ENCODE measurements around the gene MAP3K2.

The MAP3K2 gene, protein sequence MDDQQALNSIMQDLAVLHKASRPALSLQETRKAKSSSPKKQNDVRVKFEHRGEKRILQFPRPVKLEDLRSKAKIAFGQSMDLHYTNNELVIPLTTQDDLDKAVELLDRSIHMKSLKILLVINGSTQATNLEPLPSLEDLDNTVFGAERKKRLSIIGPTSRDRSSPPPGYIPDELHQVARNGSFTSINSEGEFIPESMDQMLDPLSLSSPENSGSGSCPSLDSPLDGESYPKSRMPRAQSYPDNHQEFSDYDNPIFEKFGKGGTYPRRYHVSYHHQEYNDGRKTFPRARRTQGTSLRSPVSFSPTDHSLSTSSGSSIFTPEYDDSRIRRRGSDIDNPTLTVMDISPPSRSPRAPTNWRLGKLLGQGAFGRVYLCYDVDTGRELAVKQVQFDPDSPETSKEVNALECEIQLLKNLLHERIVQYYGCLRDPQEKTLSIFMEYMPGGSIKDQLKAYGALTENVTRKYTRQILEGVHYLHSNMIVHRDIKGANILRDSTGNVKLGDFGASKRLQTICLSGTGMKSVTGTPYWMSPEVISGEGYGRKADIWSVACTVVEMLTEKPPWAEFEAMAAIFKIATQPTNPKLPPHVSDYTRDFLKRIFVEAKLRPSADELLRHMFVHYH

DNA sequence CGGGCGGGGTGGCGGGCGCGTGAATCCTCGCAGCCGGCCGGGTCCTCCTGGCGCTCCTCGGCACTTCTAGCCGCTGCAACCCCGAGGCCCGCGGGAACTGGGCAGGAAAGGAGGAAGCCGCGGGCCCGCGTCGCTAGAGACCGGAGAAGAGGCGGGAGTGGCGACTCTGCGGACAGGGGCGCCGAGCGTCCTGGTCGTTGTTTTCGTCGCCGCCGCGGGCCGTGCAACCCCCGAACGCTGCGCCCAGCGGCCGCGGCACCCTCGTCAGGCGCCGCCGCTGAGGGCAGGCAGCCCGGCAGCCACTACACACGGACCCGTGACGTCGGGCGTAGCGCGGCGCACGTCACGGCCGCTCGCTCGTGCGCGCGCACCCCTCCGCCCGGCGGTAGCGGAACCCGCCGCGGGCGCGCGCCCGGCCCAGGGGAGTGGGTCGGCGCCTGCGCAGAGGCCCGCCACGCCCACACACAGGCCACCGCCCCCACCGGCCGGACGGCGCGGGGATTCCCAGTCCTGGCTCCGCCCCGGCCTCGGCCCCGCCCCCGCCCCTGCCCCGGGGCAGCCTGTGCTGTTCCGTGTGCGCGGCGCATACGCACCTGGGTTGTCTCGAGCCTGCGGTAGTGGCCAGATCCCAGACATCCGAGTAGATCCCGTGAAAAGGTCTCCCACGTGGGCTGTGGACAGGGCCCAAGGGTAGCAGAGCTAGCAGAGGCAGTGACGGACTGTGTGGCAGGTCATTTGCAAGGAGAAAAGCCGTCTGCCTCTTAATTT is at the start of gene MAP3K2:
MAP3K2 (minus strand) TSS at position 321 of the 768 bp plus-strand sequence. CDS start 44,846 bp downstream, outside the sequence.
- peak; percentile 95 to 99 (median 98) for DNase-seq

DNA sequence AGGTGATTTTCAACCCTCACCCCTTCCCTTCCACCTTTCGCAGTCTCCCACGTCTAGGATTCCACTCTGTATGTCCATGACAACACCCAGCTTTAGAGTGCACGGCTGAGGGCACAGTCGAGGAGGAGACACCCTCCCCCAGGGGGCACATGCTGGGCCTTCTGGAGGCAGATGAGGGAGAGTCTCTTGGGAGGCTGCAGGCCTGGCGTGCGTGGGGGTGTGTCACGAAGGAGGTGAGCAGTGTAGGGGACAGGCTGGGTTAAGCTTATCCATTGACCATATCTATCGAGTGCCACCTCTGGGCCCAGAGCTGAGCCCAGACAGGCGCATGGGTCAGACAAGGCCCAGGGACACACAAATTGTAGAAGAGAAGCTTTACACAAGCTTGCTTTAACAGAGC is 49.3 kb upstream of the MAP3K2 start:
- DNase-seq = no peak

DNA sequence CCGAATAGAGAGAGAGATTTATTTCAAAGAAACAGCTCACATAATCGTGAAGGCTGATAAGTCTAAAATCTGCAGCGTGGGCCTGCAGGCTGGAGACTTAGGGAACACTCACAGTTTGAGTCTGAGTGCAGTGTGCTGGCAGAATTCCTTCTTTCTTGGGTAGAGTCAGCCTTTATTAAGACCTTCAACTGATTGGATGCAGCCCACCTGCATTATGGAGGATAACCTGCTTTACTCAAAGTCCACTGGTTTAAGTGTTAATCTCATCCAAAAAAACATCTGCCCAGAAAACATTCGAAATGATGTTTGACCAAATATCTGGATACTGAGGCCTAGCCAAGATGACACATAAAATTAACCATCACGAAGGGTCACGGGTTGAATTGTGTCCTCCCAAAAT is 46.7 kb upstream of the MAP3K2 start:
- no peak for DNase-seq

DNA sequence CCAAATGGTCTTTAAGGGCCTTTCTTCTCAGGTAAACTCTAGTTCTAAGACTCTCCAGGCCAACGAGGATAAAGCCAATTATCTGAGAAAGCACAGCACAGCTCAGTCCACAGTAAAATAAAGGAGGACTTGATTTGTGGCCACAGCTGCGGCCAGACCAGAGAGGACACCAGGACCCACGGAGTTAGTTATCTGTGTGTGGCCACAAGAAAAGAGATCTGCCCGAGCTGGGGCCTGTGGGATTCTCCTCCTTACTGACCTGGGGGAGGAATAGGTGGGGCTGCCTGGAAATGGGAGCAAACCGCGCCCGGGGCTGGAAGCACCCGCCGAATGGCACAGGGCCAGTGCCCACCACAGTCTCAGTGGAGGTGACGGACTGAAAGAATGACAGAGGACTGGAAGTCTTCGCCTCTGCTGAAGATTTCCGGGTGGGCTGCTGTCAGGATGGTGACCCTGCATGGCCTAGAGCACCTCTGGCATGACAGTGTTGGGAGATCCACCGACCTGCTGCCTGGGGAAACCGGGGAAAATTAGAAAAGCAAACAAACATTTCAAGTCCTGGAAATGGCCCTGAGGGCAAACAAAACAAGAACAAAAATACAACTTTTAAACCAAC is 43.7 kb upstream of the MAP3K2 start:
- no peak for DNase-seq

DNA sequence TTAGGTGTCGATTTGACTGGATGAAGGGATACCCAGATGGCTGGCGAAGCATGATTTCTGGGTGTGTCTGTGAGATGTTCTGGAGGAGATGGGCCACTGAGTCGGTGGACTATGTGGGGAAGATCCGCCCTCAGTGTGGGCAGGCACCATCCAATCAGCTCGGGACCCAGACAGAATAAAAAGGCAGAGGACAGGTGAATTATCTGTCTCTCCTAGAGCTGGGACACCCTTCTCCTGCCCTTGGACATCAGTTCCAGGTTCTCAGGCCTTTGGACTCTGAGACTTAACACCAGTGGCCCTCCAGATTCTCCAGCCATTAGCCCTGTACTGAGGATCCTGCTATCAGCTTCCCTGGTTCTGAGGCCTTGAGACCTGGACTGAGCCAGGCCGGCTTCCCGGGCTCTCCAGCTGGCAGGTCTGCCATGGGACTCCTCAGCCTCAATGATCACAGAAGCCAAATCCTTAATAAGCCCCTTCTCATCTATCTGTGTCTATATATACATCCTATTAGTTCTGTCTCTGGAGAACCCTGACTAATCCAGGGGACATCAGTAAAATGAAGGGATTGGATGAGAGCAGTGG is 42.2 kb upstream of the MAP3K2 start:
- DNase-seq = no peak

DNA sequence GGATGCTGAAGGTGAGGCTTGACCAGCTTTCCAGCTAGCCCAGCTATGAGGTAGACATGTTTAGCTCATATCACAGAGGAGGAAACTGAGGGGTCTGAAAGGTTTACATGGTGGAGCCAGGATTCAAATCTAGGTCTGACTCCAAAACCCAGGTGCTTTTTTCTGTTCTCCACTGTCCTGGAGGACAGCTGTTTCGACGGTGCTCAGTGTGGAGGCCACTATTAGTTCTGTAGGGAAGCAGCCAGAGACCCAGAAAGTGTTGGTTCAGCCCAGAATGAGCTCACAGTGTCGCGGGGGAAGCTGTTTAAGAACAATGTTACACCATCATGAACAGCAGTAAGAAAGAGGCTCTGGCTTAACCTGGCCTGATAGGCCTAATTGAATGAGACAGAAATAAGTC is 41.5 kb upstream of the MAP3K2 start:
- no peak for DNase-seq

DNA sequence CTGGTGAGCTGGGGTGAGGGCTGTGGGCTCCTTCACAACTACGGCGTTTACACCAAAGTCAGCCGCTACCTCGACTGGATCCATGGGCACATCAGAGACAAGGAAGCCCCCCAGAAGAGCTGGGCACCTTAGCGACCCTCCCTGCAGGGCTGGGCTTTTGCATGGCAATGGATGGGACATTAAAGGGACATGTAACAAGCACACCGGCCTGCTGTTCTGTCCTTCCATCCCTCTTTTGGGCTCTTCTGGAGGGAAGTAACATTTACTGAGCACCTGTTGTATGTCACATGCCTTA is 41.0 kb upstream of the MAP3K2 start:
- DNase-seq = no peak

DNA sequence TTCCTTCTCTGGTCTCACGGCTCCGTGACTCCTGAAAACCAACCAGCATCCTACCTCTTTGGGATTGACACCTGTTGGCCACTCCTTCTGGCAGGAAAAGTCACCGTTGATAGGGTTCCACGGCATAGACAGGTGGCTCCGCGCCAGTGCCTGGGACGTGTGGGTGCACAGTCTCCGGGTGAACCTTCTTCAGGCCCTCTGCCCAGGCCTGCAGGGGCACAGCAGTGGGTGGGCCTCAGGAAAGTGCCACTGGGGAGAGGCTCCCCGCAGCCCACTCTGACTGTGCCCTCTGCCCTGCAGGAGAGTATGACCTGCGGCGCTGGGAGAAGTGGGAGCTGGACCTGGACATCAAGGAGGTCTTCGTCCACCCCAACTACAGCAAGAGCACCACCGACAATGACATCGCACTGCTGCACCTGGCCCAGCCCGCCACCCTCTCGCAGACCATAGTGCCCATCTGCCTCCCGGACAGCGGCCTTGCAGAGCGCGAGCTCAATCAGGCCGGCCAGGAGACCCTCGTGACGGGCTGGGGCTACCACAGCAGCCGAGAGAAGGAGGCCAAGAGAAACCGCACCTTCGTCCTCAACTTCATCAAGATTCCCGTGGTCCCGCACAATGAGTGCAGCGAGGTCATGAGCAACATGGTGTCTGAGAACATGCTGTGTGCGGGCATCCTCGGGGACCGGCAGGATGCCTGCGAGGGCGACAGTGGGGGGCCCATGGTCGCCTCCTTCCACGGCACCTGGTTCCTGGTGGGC is 40.5 kb upstream of the MAP3K2 start:
- no peak for DNase-seq

DNA sequence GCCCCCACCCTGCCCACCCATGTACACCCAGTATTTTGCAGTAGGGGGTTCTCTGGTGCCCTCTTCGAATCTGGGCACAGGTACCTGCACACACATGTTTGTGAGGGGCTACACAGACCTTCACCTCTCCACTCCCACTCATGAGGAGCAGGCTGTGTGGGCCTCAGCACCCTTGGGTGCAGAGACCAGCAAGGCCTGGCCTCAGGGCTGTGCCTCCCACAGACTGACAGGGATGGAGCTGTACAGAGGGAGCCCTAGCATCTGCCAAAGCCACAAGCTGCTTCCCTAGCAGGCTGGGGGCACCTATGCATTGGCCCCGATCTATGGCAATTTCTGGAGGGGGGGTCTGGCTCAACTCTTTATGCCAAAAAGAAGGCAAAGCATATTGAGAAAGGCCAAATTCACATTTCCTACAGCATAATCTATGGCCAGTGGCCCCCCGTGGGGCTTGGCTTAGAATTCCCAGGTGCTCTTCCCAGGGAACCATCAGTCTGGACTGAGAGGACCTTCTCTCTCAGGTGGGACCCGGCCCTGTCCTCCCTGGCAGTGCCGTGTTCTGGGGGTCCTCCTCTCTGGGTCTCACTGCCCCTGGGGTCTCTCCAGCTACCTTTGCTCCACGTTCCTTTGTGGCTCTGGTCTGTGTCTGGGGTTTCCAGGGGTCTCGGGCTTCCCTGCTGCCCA is 39.7 kb upstream of the MAP3K2 start:
- no peak for DNase-seq

DNA sequence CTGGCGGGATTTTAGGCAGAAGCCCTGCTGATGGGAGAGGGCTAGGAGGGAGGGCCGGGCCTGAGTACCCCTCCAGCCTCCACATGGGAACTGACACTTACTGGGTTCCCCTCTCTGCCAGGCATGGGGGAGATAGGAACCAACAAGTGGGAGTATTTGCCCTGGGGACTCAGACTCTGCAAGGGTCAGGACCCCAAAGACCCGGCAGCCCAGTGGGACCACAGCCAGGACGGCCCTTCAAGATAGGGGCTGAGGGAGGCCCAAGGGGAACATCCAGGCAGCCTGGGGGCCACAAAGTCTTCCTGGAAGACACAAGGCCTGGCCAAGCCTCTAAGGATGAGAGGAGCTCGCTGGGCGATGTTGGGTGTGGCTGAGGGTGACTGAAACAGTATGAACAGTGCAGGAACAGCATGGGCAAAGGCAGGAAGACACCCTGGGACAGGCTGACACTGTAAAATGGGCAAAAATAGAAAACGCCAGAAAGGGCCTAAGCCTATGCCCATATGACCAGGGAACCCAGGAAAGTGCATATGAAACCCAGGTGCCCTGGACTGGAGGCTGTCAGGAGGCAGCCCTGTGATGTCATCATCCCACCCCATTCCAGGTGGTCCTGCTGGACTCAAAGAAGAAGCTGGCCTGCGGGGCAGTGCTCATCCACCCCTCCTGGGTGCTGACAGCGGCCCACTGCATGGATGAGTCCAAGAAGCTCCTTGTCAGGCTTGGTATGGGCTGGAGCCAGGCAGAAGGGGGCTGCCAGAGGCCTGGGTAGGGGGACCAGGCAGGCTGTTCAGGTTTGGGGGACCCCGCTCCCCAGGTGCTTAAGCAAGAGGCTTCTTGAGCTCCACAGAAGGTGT is 39.0 kb upstream of the MAP3K2 start:
- no peak for DNase-seq

DNA sequence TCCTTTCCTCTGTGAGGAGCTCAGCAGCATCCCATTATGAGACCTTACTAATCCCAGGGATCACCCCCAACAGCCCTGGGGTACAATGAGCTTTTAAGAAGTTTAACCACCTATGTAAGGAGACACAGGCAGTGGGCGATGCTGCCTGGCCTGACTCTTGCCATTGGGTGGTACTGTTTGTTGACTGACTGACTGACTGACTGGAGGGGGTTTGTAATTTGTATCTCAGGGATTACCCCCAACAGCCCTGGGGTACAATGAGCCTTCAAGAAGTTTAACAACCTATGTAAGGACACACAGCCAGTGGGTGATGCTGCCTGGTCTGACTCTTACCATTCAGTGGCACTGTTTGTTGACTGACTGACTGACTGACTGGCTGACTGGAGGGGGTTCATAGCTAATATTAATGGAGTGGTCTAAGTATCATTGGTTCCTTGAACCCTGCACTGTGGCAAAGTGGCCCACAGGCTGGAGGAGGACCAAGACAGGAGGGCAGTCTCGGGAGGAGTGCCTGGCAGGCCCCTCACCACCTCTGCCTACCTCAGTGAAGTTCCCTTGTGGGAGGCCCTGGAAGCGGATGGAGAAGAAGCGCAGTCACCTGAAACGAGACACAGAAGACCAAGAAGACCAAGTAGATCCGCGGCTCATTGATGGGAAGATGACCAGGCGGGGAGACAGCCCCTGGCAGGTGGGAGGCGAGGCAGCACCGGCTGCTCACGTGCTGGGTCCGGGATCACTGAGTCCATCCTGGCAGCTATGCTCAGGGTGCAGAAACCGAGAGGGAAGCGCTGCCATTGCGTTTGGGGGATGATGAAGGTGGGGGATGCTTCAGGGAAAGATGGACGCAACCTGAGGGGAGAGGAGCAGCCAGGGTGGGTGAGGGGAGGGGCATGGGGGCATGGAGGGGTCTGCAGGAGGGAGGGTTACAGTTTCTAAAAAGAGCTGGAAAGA is 38.0 kb upstream of the MAP3K2 start:
- no peak for DNase-seq

DNA sequence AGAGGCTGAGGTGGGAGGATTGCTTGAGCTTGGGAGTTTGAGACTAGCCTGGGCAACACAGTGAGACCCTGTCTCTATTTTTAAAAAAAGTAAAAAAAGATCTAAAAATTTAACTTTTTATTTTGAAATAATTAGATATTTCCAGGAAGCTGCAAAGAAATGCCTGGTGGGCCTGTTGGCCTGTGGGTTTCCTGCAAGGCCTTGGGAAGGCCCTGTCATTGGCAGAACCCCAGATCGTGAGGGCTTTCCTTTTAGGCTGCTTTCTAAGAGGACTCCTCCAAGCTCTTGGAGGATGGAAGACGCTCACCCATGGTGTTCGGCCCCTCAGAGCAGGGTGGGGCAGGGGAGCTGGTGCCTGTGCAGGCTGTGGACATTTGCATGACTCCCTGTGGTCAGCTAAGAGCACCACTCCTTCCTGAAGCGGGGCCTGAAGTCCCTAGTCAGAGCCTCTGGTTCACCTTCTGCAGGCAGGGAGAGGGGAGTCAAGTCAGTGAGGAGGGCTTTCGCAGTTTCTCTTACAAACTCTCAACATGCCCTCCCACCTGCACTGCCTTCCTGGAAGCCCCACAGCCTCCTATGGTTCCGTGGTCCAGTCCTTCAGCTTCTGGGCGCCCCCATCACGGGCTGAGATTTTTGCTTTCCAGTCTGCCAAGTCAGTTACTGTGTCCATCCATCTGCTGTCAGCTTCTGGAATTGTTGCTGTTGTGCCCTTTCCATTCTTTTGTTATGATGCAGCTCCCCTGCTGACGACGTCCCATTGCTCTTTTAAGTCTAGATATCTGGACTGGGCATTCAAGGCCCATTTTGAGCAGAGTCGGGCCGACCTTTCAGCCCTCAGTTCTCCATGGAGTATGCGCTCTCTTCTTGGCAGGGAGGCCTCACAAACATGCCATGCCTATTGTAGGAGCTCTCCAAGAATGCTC is 37.1 kb upstream of the MAP3K2 start:
- no peak for DNase-seq

DNA sequence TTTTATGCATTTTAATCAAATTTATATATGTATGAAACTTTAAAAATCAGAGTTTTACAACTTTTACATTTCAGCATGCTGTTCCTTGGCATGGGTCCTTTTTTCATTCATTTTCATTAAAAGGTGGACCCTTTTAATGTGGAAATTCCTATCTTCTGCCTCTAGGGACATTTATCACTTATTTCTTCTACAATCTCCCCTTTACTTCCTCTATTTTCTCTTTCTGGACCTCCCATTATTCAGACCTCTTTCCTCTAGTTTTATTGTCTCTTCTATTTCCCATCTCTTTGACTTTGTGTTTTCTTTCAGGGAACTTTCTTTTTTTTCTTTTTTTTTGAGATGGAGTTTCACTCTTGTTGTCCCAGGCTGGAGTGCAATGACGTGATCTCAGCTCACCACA is 36.1 kb upstream of the MAP3K2 start:
- DNase-seq = peak in 2 of 3 donors; percentile 27 to 31

DNA sequence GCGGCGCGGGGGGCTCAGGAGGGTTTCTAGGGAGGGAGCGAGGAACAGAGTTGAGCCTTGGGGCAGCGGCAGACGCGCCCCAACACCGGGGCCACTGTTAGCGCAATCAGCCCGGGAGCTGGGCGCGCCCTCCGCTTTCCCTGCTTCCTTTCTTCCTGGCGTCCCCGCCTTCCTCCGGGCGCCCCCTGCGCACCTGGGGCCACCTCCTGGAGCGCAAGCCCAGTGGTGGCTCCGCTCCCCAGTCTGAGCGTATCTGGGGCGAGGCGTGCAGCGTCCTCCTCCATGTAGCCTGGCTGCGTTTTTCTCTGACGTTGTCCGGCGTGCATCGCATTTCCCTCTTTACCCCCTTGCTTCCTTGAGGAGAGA is 35.7 kb upstream of the MAP3K2 start:
- peak in 1 of 3 donors; percentile 18 for DNase-seq

DNA sequence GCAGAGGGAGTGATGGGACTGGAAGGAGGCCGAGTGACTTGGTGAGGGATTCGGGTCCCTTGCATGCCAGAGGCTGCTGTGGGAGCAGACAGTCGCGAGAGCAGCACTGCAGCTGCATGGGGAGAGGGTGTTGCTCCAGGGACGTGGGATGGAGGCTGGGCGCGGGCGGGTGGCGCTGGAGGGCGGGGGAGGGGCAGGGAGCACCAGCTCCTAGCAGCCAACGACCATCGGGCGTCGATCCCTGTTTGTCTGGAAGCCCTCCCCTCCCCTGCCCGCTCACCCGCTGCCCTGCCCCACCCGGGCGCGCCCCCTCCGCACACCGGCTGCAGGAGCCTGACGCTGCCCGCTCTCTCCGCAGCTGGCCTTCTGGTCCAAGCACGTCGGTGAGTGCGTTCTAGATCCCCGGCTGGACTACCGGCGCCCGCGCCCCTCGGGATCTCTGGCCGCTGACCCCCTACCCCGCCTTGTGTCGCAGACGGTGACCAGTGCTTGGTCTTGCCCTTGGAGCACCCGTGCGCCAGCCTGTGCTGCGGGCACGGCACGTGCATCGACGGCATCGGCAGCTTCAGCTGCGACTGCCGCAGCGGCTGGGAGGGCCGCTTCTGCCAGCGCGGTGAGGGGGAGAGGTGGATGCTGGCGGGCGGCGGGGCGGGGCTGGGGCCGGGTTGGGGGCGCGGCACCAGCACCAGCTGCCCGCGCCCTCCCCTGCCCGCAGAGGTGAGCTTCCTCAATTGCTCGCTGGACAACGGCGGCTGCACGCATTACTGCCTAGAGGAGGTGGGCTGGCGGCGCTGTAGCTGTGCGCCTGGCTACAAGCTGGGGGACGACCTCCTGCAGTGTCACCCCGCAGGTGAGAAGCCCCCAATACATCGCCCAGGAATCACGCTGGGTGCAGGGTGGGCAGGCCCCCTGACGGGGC is 35.0 kb upstream of the MAP3K2 start:
- DNase-seq = peak; percentile 31 to 53 (median 40)

DNA sequence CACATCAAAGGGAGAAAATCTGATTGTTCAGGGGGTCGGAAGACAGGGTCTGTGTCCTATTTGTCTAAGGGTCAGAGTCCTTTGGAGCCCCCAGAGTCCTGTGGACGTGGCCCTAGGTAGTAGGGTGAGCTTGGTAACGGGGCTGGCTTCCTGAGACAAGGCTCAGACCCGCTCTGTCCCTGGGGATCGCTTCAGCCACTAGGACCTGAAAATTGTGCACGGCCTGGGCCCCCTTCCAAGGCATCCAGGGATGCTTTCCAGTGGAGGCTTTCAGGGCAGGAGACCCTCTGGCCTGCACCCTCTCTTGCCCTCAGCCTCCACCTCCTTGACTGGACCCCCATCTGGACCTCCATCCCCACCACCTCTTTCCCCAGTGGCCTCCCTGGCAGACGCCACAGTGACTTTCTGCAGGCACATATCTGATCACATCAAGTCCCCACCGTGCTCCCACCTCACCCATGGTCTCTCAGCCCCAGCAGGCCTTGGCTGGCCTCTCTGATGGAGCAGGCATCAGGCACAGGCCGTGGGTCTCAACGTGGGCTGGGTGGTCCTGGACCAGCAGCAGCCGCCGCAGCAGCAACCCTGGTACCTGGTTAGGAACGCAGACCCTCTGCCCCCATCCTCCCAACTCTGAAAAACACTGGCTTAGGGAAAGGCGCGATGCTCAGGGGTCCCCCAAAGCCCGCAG is 34.2 kb upstream of the MAP3K2 start:
- DNase-seq = no peak

All from suppressor macrophage treated with lipopolysaccharide for 1 hour (primary cell).